ENCODE results near the gene ELAVL3. TPM values are rescaled to one million over a fixed set of nuclear protein-coding genes. Genes with fewer than 3 reads are reported as not detected.

The ELAVL3 gene
- total and polyA plus RNA-seq, 2 of the 8 experiments (the other 6 are each of a cell fraction or from before 2014, with no cell fraction given): 0.80 to 1.0 TPM

- TF ChIP-seq EZH2 (IDR thresholded peaks at IDR 0.05; ENCODE audit: low read depth, low read length, severe bottlenecking): no peak
These were observed 28.8 kb downstream of the ELAVL3 start (continued) for GRCh38 chr19:11451871-11452619.
